Activated naive CD8-positive, alpha-beta T cell (primary cell): ENCODE results near the gene GPR161.

ENCODE experiments used
- H3K27ac Mint-ChIP-seq: one replicate; pipeline ENCODE4 v1.8.0; 2021; ENCODE audit warnings: mixed read lengths
- H3K27me3 Mint-ChIP-seq: one replicate; pipeline ENCODE4 v1.8.0; 2021; ENCODE audit warnings: mixed read lengths
- H3K36me3 Mint-ChIP-seq: one replicate; pipeline ENCODE4 v1.8.0; 2021; ENCODE audit warnings: mixed read lengths
- H3K4me1 Mint-ChIP-seq: one replicate; pipeline ENCODE4 v1.8.0; 2021; ENCODE audit warnings: low read depth, mixed read lengths
- H3K4me3 Mint-ChIP-seq: one replicate; pipeline ENCODE4 v1.8.0; 2021; ENCODE audit warnings: mild to moderate bottlenecking, mixed read lengths
- H3K9me3 Mint-ChIP-seq: one replicate; pipeline ENCODE4 v1.8.0; 2021; ENCODE audit warnings: low read depth, mixed read lengths

Gene GPR161

DNA sequence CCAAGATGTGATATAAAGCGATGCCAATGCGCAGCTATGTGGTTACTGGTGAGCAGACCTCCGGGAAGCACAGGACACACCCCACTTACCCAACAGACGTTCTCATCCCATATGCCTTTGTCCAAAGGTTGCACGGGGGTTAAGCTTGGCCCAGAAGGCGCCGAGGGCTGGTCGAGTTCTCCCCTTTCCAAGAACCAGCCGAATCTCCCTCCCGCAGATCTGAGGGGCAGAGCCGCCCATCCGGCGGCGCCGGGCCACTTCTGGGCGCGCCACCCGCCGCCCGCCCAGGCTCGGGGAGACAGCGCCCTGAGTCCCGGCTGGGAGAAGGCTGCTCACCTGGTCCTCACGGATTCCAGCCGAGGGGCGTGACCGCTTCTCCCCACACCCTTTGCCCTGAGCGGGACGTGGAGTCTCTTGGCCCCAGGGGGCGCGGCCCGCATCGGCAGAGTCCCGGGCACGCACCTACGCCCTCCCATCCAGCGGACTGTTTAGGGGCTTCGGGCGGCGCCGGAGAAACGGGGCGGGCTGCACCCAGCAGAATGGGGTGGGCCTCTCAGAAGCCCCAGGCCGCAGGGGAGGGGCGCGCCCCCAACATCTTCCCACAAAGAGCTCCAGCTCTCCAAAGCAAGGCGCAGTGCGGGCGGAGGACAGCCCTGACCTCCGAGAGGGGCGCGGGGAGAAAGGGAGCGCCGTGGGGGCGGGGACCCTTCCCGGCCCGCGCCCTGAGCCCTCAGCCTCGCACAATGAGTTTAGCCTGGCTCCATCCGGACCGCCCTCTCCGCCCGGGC is 615 bp downstream of the GPR161 start:
- H3K27me3 Mint-ChIP-seq: peaks cover 30% of the 10 kb centered on the region

GRCh38 chr1:168135116-168135920 is 1.4 kb downstream of the GPR161 start:
- Mint-ChIP-seq H3K27ac (no peak overlapping the region), H3K9me3 (no peaks in the 10 kb centered on the region), H3K4me3 (peak overlapping the region; percentile 86), H3K4me1 (peaks cover 24% of the 10 kb centered on the region), H3K27me3 (peaks cover 33% of the 10 kb centered on the region), H3K36me3 (no peaks in the 10 kb centered on the region)

More for the DNA sequence above, 615 bp downstream of the GPR161 start:
- no peaks in the 10 kb centered on the region for H3K36me3 Mint-ChIP-seq
- H3K9me3 Mint-ChIP-seq: no peaks in the 10 kb centered on the region
- peak overlapping the region; percentile 86 for H3K4me3 Mint-ChIP-seq
- H3K27ac Mint-ChIP-seq: no peak overlapping the region
- H3K4me1 Mint-ChIP-seq: peaks cover 24% of the 10 kb centered on the region

- Mint-ChIP-seq H3K9me3 (no peaks in the 10 kb centered on the region), H3K36me3 (no peaks in the 10 kb centered on the region), H3K27ac (no peak overlapping the region), H3K4me1 (peaks cover 24% of the 10 kb centered on the region), H3K27me3 (peaks cover 38% of the 10 kb centered on the region), H3K4me3 (peak overlapping the region; percentile 86)
Measured at GRCh38 chr1:168134642-168135041, 2.1 kb downstream of the GPR161 start.

GRCh38 chr1:168134132-168134531 is 2.6 kb downstream of the GPR161 start:
- Mint-ChIP-seq H3K27ac (no peak overlapping the region), H3K9me3 (no peaks in the 10 kb centered on the region), H3K36me3 (no peaks in the 10 kb centered on the region), H3K4me1 (peaks cover 24% of the 10 kb centered on the region), H3K27me3 (peaks cover 40% of the 10 kb centered on the region), H3K4me3 (no peak overlapping the region)

- Mint-ChIP-seq H3K27ac (no peak overlapping the region), H3K9me3 (no peaks in the 10 kb centered on the region), H3K27me3 (peaks cover 37% of the 10 kb centered on the region), H3K4me1 (no peaks in the 10 kb centered on the region), H3K4me3 (no peak overlapping the region), H3K36me3 (no peaks in the 10 kb centered on the region)
Measured at GRCh38 chr1:168129933-168130332, 6.8 kb downstream of the GPR161 start.

DNA sequence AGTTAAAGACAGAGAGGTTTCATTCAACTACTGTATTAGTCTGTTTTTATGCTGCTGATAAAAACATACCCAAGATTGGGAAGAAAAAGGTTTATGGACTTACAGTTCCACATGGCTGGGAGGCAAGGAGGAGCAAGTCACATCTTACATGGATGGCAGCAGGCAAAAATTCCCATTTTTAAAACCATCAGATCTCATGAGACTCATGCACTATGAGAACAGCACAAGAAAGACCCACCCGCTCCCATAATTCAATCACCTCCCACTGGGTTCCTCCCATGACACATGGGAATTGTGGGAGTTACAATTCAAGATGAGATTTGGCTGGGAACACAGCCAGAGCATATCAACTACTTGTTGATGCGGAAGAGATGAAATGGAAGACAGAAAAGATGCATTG is 9.2 kb downstream of the GPR161 start:
- no peaks in the 10 kb centered on the region for H3K36me3 Mint-ChIP-seq
- H3K9me3 Mint-ChIP-seq: no peaks in the 10 kb centered on the region
- no peak overlapping the region for H3K4me3 Mint-ChIP-seq
- peaks cover 27% of the 10 kb centered on the region for H3K27me3 Mint-ChIP-seq
- H3K27ac Mint-ChIP-seq: no peak overlapping the region
- H3K4me1 Mint-ChIP-seq: no peaks in the 10 kb centered on the region

DNA sequence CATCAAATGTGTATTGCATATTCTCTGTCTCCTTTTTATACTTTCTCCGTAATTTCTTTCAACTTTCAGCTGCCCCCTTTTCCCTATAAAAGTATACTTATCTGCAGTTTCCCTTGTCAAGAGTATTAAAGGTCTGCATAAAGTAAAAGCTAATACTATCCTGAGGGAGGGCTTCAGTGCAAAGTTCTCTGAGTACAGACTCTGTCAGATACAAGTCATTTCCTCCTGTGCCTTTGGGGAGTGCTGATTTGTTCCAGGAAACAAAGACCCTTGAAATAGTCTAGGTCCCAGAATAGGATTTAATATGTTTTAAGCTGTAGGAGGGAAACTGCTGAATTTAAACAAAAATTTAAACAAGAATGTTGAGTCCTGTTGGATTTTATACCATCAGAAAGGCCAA is 11.7 kb downstream of the GPR161 start:
- Mint-ChIP-seq H3K27me3 (peaks cover 24% of the 10 kb centered on the region), H3K4me1 (no peaks in the 10 kb centered on the region), H3K4me3 (no peak overlapping the region), H3K36me3 (no peaks in the 10 kb centered on the region), H3K9me3 (no peaks in the 10 kb centered on the region), H3K27ac (no peak overlapping the region)

DNA sequence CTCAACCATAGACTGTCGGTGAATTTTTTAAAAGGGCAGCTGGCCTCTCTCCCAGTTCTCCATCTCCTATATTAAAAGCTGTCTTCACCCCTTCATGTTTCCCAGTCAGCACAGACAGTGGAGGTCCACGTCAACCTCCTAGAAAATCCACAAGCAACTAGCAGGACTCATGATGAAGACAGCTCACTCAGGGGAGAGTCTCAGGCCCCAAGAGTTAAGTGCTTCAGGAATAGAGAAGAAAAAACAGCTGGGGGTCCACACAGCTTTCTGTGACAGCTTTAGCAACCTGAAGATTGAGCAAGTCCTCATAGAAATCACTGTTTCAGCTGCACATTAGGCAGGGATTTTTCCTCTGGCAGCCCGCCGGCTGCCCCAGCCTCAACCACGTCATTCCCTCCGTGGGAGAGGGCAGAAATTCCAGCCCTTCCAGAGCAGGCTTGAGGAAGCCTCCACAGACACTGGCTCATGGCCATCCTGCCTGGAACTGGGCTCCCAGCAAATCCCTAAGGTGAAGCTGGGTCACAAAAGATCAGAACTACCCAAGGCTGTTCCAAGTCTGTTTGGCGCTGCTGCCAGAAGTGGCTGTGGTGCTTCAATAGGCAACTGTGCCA is 15.2 kb downstream of the GPR161 start:
- no peak overlapping the region for H3K4me3 Mint-ChIP-seq
- H3K9me3 Mint-ChIP-seq: no peaks in the 10 kb centered on the region
- H3K36me3 Mint-ChIP-seq: no peaks in the 10 kb centered on the region
- no peaks in the 10 kb centered on the region for H3K4me1 Mint-ChIP-seq
- H3K27me3 Mint-ChIP-seq: peaks cover 12% of the 10 kb centered on the region
- no peak overlapping the region for H3K27ac Mint-ChIP-seq

DNA sequence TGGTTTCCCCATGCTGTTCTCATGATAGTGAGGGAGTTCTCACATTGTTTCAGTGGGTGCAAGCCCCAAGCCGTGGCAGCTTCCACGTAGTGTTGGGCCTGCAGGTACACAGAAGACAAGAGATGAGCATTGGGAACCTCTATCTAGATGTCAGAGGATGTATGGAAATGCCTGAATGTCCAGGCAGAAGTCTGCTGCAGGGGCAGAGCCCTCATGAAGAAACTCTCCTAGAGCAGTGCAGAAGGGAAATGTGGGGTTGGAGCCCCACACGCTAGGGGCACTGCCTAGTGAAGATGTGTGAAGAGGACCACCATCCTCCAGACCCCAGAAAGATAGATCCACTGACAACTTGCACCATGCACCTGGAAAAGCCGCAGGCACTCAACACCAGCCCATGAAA is 17.0 kb downstream of the GPR161 start:
- H3K27me3 Mint-ChIP-seq: peaks cover 11% of the 10 kb centered on the region
- no peaks in the 10 kb centered on the region for H3K4me1 Mint-ChIP-seq
- no peaks in the 10 kb centered on the region for H3K9me3 Mint-ChIP-seq
- H3K4me3 Mint-ChIP-seq: no peak overlapping the region
- no peak overlapping the region for H3K27ac Mint-ChIP-seq
- no peaks in the 10 kb centered on the region for H3K36me3 Mint-ChIP-seq

DNA sequence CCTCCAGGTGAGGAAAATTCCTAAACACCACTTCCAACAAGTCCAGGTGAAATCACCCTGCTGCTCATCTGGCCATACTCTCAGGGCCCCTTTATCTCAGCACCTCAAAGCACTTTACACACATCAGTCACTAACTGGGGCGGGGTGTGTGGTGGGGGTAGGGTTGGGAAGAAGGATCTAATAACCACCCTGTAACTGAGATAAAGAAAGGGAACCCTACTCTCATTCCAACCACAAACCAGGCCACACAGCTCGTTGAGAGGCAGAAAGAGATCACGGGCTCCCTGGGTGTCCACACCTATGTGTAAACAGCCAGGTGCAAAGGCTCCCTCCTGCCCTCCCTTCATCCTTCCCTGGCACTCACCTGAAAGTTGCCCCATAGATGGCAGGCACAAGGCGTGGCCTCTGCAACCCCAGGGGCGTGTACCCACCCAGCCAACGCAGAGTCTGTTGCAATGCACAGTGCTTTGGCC is 20.4 kb downstream of the GPR161 start:
- H3K27ac Mint-ChIP-seq: no peak overlapping the region

DNA sequence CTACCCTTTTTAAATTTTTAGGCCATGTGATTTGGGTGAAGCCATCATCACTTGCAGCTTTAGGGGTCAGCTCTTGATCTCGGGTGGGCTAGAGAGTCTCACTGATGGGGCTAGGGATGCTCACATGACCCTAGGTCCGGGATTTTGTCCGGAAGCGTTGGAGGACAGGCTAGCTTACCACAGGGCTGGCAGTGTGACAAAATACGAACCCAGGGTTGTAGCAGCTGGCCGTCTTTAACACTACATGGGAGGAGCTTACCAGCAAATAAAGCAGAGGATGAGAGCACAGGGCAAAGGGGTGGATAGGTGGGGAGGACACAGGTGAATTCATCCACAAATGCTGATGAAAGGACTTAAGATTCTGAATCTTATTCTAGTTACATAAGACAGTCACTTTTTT is 21.9 kb downstream of the GPR161 start:
- no peak overlapping the region for H3K27ac Mint-ChIP-seq
- H3K9me3 Mint-ChIP-seq: no peaks in the 10 kb centered on the region
- no peak overlapping the region for H3K4me3 Mint-ChIP-seq
- H3K36me3 Mint-ChIP-seq: no peaks in the 10 kb centered on the region
- peaks cover 2% of the 10 kb centered on the region for H3K27me3 Mint-ChIP-seq
- peaks cover 2% of the 10 kb centered on the region for H3K4me1 Mint-ChIP-seq

More for the DNA sequence above, 20.4 kb downstream of the GPR161 start:
- H3K9me3 Mint-ChIP-seq: no peaks in the 10 kb centered on the region
- H3K4me1 Mint-ChIP-seq: peaks cover 2% of the 10 kb centered on the region
- H3K27me3 Mint-ChIP-seq: peaks cover 2% of the 10 kb centered on the region
- no peaks in the 10 kb centered on the region for H3K36me3 Mint-ChIP-seq
- no peak overlapping the region for H3K4me3 Mint-ChIP-seq

DNA sequence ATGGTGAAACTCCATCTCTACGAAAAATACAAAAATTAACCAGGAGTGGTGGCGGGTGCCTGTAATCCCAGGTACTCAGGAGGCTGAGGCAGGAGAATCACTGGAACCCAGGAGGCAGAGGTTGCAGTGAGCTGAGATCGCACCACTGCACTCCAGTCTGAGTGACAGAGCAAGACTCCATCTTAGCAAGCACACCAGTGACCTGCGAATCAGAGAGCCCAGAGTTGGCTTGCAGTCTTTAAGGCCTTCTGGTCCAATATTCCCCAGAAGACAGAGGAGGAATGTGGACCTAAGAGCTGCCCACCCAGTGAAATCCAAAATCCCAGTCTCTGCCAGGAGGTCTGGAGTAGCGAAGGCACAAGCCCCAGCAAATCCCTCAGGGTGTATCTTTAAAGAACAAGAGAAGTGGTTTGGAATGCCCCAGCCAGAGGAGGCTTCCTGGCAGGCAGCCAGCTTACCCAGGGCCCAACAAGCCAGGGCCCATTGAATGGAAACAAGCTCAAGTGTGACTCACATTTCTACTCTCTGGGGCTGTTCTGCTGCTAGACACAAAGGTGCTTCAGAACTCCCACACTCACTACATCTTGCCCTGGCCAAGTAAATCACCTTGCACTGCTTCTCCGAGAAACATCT is 23.9 kb downstream of the GPR161 start:
- no peaks in the 10 kb centered on the region for H3K9me3 Mint-ChIP-seq
- H3K4me1 Mint-ChIP-seq: peaks cover 2% of the 10 kb centered on the region
- H3K36me3 Mint-ChIP-seq: no peaks in the 10 kb centered on the region
- no peaks in the 10 kb centered on the region for H3K27me3 Mint-ChIP-seq
- H3K27ac Mint-ChIP-seq: no peak overlapping the region
- no peak overlapping the region for H3K4me3 Mint-ChIP-seq

DNA sequence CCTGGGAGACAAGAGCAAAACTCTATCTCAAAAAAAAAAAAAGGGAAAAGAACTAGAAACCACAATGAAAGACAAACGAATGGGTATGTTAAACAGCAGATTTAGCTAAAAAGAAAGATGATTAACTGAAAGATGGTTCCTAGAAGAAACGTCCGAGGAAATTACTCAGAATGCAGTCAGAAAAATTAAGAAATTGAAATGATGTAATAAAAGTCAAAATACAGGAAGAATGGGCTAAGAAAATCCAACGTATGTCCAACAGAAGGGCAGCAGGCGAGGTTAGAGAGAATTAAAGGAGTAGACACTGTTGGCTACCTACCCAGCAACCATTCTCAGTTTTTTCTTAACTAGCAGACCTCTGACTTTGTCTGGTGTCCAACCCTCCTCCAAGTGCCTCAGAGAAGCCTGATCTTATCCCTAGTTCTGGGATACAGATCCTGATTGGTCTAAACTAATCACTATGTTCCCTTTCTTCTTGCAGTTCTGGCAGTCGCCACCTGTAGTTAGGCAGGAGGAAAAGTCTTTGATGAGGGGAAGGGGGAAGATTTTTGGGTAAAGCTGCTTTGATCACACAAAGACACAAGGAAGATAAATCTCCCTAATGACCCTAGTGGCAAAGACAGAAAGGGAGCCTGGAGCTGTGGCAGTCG is 25.7 kb downstream of the GPR161 start:
- Mint-ChIP-seq H3K9me3 (no peaks in the 10 kb centered on the region), H3K27ac (no peak overlapping the region), H3K4me3 (no peak overlapping the region), H3K36me3 (no peaks in the 10 kb centered on the region), H3K4me1 (peaks cover 2% of the 10 kb centered on the region), H3K27me3 (no peaks in the 10 kb centered on the region)

- Mint-ChIP-seq H3K36me3 (no peaks in the 10 kb centered on the region), H3K27me3 (no peaks in the 10 kb centered on the region), H3K27ac (no peak overlapping the region), H3K4me3 (no peak overlapping the region), H3K9me3 (no peaks in the 10 kb centered on the region), H3K4me1 (no peaks in the 10 kb centered on the region)
Measured at GRCh38 chr1:168106274-168106673, 30.5 kb downstream of the GPR161 start.
